NCI-H1048 (cell line): Measurements from ENCODE around the gene DMXL2.
"Not testable (repeated sequence)": the region's sequence is repeated elsewhere in the genome, so short reads cannot be mapped to it uniquely, and the experiment has no call there.

ENCODE experiments used
- DNase-seq: peaks from one replicate; lab custom pipeline; 2025; lab: John Stamatoyannopoulos, UW

The DMXL2 gene

GRCh38 chr15:51624022-51624421 is 1.5 kb upstream of the DMXL2 start:
- no peak for DNase-seq

DNA sequence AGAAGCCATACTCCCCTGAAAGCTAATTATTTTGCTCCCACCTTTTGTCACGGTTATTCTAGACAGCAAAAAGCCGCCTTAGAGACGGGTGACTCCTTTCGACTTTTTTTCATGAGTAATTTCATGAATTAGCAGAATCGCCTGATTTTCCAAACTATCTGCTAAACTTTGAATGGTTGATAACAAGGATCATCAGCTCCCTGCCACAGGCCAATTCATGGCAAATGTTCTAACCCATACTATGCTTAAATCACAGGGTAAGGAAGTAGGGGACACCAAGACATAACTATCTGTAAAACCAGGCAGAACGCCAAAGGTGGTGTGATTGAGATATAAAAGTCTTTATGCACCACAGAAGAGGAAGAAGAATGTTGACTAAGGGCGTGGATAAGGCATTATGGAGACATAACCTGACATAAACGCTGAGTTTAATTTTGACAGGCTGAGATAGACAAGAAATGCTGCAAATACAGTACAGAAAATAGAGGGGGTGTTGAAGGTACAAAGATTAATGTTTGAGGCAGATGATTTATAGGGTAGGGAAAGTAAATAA is 891 bp upstream of the DMXL2 start:
- DNase-seq: no peak

DNA sequence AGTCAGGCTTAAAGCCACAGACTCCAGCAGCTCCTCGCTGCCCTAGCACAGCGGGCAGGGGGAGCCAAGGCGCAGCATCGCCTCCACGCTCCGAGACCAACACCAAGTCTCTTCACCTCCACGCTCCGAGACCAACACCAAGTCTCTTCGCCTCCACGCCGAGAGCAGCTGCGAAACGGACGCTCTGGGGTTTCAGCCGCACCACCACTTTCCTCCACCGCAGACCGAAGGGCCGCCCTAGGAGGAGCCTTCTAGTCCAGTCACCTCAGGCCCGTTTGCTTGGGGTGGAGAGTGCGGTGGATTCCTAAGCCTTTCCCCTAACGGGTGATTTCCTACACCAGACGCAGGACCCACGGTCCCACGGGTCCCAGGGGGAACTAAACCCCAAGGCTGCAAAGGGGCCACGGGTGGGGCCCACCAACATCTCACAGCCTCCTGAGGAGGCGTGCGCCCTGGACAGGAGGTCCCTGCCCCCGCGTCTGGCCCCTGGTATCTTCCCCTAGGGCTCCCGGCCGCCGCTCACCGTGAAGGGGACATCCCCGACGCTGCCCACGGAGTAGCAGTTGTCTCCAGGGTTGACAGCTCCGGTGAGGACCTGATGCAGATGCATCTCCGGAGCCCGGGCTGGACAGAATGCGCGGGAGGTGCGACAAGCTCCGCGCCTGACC is 501 bp downstream of the DMXL2 start:
- peak; percentile 56 for DNase-seq

DNA sequence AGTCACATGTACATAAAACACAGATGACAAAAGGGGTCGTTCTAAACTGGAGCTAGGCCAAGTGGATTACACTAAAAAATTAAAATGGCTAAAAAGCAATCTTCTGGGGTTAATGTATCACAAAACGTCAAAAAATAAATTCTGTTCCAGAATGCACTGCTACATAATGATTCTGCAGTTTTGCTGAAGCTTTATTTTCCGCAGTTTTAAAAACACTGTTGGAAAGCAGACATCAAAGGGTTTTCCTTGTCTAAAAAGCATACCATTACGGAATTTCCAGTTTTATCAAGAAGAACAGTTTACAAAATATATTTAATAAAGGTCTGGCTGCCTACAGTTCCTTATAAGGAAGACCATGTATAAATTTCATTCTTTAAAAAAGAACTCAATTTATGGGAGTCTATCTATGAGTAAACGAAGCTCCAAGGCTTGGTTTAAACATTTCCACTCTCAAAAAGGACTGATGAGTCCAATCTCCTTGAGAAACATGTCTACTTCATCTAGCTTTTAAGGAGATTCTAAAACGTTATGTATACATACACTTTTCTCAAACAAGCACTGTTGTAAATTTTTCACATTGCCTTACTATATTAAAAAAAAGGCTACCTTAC is 1.3 kb downstream of the DMXL2 start:
- no peak for DNase-seq

DNA sequence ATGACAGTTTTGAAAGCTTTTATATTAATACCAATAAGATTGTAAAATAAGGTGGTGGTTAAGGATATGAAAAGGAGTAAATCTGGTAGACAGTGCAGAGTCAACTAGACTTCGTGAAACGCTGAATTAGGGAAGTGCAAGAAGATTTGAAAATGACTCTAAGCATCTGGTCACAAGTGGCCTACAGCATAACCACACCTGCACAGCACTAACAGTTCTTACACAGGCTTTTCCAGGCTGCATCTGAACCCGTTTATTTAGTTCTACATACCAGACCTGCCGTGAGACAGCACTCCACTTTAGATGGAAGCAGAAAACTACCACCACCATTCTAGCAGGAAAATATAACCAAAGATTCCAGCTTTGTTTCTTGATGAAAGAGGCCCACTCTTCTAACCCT is 1.9 kb downstream of the DMXL2 start:
- no peak for DNase-seq

DNA sequence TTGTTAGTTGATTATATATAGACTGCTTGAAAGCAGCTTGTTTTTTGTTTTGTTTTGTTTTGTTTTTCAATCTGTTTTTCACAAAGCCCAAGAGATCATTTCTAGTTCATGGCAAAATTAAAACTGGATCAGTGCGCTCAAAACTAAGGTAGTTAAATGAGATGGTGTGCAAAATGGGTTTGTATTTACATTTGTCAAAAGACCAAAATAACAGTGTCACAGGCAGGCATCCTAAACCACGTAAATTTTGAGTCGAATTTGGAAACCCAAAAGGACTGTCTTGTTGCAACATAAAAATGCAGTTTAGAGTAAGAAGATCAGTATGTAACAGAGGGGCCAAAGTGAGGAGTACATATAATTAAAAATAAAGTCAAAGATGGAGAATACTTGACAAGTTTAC is 2.4 kb downstream of the DMXL2 start:
- DNase-seq: no peak

- no peak for DNase-seq
Observed at GRCh38 chr15:51619331-51620035, 3.1 kb downstream of the DMXL2 start.

DNA sequence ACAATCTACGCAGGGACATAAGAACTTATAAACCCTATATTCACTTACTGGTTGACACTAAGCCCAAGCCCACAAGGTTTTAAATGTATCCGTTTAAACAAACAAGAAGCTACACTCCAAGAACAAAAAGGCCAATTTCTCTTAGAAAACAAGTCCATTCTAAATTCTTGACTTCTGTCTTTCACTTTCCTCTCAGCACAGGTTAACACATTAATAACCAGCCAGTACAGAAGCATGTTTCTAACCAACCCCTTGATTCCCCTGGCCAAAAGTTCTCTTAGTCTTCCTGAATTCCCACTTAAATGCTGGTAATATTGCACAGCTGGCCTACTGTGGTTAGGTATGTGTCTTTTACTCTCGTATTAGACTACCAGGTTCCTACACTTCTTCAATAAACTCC is 4.7 kb downstream of the DMXL2 start:
- DNase-seq: no peak

DNA sequence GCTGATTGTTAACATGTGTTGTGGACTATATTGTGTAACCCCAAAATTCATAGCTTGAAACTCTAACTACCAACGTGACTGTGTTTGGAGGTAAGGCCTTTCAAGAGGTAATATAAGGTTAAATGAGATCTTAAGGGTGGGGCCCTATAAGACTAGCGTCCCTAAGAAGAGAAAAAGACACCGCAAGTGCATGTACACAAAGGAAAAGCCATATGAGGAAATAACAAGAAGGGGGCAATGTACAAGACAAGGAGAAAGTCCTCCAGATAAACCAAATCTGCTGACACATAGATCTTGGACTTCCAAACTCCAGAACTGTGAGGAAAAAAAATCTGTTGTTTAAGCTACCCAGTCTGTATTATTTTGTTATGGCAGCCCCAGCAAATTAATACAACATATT is 8.6 kb downstream of the DMXL2 start:
- no peak for DNase-seq

- not testable (repeated sequence) for DNase-seq
Observed at GRCh38 chr15:51612669-51613068, 9.9 kb downstream of the DMXL2 start.

DNA sequence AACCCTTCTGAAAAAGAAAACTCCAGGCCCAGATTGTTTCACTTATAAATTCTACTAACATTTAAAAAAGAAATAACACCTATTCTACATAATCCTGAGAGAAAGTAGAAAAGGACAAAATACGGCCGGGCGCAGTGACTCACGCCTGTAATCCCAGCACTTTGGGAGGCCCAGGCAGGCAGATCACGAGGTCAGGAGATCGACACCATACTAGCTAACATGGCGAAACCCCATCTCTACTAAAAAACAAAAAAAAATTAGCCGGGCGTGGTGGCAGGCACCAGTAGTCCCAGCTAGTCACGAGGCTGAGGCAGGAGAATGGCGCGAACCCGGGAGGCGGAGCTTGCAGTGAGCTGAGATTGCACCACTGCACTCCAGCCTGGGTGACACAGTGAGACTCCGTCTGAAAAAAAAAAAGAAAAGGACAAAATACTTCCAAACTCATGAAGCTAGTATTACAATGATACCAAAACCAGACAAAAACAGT is 19.1 kb downstream of the DMXL2 start:
- DNase-seq: not testable (repeated sequence)

GRCh38 chr15:51603002-51603401 is 19.6 kb downstream of the DMXL2 start:
- no peak for DNase-seq

- no peak for DNase-seq
Observed at GRCh38 chr15:51602484-51602883, 20.1 kb downstream of the DMXL2 start.

DNA sequence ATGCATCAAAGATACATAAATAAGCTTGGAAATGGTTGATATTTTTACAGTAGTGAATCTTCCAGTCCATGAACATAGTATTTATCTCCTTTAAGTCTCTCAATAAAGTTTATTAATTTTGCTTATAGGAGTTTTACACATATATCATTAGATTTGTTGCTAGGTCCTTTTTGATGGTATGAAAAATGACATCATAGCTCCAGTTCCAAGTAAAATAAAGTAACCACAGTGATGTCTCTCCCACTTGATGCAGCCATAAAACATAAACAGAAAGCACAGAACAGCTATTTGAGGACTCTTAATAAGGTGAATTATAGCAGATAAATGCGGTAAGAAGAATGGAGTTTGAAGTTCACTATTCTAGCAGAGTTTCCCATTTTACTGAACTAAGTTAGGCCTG is 20.8 kb downstream of the DMXL2 start:
- no peak for DNase-seq

DNA sequence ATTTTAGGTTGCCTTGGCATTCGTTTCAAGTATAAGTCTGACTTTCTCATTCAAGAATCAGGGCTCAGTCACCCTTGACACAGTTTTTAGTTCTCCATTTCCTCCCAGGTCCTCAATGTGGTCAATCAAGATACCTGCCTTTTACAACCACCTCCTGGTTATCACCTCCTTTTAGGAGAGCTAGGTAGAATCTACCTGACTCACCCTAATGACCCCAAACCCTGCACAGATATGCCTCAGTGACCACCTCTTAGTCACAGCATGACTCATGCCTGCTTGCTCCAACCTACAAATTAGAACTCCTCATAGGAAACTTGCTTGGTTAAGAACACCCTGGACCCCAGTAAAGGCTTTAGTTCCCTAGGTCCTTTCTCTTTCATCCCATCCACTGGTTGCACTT is 22.5 kb downstream of the DMXL2 start:
- DNase-seq: no peak

DNA sequence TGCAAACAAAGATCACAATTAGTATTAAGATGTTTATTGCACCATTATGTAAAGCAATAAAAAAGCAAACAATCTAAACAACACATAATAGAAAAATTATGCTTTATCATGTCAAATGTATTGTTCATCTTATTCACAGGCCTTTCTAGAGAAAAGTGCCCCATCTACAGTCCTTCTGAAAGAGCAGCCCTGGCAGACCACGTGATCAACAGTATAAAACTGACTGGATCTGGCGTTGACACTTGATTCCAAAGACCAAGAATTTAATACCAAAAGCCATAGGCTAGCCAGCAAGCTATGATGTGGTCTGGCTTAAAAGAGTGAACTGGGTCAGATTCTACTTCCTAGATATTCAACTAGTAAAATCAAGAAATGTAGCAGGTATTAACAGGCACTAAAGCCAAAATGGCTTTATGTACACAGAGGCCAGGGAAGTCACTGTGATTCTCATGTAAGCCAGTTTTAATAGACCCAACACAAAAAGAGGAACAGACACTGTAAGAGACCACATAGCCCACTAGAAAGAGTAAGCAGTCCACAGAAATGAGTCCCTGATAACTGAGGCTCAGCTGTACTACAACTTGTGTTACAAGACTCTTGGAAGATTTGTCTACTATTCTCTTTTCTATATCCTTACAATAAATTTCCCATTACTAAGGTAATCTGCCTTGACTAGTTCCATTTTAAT is 32.5 kb downstream of the DMXL2 start:
- no peak for DNase-seq

DNA sequence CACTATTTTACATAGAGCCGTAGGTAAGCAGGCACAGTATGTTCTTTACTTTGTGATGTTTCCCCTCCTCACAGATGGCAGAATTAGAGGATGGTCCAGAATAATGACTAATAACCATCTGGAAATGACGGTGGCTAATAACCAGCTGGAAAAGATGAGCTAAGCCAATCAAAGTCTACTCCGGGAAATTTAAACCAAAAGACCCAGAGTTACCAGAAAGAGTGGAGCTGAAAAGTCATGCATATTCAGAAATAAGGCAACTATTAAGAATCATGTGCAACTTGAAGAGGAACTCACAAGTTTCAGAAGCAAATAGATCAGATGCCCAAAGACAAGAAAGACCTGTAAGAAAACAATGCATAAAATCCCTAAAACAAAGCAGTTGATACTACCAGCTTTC is 33.6 kb downstream of the DMXL2 start:
- DNase-seq: no peak

- no peak for DNase-seq
Observed at GRCh38 chr15:51585986-51586385, 36.6 kb downstream of the DMXL2 start.

GRCh38 chr15:51580982-51581381 is 41.6 kb downstream of the DMXL2 start:
- DNase-seq: no peak

- no peak for DNase-seq
Observed at GRCh38 chr15:51580385-51580784, 42.2 kb downstream of the DMXL2 start.

- DNase-seq: no peak
Observed at GRCh38 chr15:51579012-51579411, 43.6 kb downstream of the DMXL2 start.

DNA sequence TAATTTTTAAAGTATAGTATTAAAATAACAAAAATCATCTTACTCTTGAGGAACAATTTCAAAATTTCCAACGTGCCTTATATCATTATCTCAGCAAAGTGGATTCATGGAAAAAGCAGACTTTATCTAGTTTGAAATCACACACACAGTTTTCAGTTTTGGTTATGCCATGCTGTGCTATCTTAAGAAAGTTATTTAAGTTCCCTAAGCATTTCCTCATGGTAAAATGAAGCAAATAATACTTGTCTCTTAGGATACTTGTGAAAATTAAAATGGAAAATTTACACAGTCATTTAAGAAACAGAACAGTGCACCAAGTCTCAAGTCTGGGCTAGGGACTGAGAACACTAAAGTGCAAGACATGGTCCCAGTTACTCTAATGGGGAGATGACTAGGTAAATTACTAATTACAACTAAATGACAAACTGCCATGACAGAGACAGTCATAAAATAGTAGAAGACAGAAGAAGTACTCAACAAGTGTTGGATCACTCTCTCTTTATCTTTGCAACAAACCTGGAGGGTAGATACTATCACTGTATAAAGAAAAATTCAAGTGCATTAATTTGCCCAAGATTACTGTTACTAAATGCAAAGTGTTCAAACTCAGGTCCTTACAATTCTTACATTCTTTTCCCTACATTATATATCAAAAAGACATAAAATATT is 44.8 kb downstream of the DMXL2 start:
- no peak for DNase-seq
